HUDEP-2 (cell line): ENCODE measurements around the gene CFL1.
"Not testable (repeated sequence)": the region's sequence is repeated elsewhere in the genome, so short reads cannot be mapped to it uniquely, and the experiment has no call there.

Experiments
- DNase-seq, 76 experiments: peaks; one replicate each; lab custom pipeline; 2025; ENCODE audit not compliant: unreplicated experiment in 76 of 76; lab: John Stamatoyannopoulos, UW

Gene CFL1

DNA sequence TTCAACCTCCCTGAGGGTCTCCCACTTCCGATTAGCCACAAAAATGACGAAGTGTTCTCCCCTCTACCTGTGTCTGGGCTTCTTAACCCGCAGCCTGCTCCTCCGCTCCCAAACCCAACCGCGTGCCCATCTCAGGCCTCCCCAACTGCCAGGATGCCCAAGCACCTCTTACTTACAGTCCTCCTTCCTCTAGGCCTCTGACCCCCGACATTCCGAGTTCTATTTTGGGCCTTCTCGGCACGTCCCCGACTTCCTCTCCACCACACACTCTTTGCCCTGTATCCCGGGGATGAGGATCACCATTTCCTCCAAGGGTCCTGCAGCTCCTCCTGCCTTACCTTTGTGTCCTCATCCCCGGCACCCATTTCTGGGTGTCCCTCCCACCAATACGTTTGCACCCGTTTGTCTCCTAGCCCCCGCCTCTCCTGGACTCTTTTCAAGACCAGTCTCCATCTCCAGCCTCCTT, 1.9 kb upstream of the CFL1 start:
- DNase-seq, result peak in 14 of 76 experiments; percentile 43 to 91 (median 53)

GRCh38 chr11:65859095-65859811, 1.3 kb upstream of the CFL1 start:
- peak in 75 of 76 experiments; percentile 52 to 98 (median 93) for DNase-seq

- peak in 3 of 76 experiments; percentile 45 to 46 (median 45) for DNase-seq
Observed at GRCh38 chr11:65858681-65859087, 704 bp upstream of the CFL1 start.

GRCh38 chr11:65857500-65857852, 504 bp downstream of the CFL1 start:
- peak in 33 of 76 experiments; percentile 13 to 67 (median 41) for DNase-seq

- peak in 73 of 76 experiments; percentile 16 to 88 (median 71) for DNase-seq
Observed at GRCh38 chr11:65856689-65857499, 1.1 kb downstream of the CFL1 start.

- DNase-seq, result no peak
Observed at GRCh38 chr11:65855927-65856363, 2.0 kb downstream of the CFL1 start.

DNA sequence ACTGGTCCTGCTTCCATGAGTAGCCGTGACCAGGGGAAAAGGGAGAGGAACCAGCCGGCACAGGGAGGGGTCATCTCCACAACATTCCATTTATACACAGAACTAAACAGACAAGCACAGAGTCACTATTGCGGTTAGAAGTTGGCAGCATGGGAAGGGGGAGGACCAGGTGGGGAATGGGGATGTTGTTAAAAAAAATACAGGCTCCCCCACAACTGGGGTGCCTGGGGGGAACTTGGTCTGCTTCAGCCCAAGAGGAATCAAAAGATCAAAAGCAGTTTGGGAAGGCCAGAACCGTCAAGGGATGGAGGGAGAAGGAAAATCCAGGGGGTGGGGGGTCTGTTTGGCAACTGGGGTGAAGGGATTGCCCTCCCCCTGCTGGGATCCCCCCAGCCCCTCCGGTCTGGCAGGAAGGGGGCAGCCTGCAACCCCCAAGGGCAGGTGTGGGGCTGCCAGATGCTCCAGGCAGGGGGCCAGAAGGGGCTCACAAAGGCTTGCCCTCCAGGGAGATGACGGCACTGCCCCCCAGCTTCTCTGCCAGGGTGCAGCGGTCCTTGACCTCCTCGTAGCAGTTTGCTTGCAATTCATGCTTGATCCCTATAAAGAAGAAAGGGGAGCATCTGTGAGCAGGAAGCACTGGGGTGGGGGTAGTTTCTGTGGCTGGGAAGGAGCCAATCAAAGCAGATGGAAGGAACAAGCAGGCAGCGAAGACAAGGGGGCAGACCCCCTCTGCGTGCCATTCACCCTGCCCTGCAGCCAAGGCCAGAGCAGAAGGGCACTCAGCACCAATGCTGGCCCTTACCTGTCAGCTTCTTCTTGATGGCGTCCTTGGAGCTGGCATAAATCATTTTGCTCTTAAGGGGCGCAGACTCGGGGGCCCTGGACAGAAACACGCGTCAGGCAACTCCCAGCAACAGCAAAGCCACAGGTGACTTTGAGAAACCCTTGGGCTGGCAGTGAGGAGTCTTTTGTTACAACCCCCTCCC, 2.8 kb downstream of the CFL1 start:
- no peak for DNase-seq

DNA sequence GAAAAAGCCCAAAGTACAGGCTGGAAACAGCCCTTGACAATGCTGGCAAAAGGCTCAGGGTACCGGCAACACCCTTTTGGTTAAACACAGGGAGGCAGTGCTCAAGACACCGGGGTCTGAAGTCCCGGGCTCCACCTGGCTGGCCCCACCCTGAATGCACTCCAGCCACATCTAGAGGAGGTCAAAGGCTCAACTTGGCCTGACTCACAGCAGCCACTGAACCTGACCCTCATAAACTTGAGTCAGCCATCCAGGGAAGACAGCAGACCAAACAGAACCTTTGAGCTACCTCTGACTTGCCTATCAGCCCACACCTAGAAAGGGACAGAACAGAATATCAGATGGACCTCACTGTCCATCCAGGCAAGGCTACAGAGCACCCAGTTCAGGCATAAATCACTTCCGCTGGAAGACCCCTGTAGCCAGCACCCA, 3.8 kb downstream of the CFL1 start:
- no peak for DNase-seq

- no peak for DNase-seq
Observed at GRCh38 chr11:65853246-65853979, 4.6 kb downstream of the CFL1 start.

DNA sequence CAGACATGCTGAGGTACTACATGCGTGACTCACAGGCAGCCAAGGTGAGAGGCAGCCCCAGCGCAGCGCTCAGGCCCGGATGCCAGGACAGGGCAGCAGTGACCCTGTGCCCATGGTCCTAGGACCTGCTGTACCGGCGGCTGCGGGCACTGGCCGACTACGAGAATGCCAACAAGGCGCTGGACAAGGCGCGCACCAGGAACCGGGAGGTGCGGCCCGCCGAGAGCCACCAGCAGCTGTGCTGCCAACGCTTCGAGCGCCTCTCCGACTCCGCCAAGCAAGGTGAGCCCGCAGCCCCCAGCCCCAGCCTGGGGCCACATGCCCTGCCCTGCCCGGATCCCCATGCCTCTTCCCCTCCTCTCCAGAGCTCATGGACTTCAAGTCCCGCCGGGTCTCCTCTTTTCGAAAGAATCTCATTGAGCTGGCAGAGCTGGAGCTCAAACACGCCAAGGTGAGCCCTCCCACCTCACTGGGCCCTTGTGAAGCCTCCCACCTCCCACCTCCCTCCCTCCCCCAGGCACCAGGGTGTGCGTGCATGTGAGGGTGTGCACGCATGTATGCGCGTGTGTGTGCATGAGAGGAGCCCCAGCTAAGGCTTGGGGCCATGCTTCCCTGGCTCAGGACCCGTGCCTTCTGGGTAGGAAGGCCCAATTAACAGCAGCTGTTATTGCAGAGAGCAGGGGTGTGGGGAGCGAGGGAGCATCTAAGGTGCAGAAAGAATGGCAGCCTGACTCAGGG, 5.3 kb downstream of the CFL1 start:
- DNase-seq, result no peak

- DNase-seq, result no peak
Observed at GRCh38 chr11:65851811-65852507, 6.0 kb downstream of the CFL1 start.

DNA sequence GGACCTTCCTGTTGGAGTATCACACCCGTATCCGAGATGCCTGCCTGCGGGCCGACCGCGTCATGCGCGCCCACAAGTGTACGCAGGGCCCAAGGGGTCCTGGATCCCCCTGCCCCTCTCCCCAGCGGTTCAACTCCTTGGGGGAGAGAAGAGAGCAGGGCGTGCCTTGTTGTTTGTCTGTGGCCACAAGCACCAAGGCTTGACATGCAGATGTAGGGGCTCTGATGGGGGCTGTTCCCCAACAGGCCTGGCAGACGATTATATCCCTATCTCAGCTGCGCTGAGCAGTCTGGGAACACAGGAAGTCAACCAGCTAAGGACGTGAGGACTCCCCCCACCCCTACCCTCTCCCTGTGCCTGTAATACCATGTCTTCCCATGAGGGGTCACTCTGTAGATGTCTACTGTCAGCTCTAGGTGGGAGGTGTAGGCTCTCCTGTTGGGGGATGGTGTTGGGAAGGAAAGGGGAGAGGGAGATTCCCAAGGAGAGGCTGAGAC, 6.8 kb downstream of the CFL1 start:
- DNase-seq, result peak in 12 of 76 experiments; percentile 3 to 46 (median 26)

DNA sequence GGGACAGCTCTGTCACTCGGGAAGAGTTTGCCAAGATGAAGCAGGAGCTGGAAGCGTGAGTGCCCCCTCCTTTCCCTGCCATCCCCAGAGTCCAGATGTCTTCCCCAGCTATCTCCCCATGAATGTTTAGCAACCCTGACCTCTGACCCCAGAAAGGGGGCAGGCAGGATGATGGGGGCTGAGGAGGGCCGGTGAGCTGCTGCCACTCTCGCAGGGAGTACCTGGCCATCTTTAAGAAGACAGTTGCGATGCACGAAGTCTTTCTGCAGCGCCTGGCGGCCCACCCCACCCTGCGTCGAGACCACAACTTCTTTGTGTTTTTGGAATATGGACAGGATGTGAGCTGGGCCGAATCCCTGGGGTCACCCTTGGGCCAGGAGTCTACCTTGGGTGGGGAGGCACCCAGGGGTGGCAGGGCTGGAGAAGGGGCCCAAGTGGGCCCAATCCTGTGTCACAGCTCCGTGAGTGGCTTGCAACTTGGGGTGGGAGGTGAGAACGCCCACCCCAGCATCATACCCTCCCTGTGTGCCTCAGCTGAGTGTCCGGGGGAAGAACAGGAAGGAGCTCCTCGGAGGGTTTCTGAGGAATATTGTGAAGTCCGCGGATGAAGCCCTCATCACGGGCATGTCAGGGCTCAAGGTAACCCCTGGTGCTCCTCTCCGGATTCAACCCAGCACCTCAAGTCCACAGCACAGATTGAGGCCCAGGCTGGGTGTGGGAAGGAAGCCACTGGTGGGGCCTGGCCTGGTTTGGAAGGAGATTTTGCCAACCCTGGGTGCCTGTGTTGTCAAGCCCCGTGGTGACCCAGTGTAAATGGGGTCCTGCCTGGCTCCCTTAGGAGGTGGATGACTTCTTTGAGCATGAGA, 7.5 kb downstream of the CFL1 start:
- DNase-seq, result no peak

DNA sequence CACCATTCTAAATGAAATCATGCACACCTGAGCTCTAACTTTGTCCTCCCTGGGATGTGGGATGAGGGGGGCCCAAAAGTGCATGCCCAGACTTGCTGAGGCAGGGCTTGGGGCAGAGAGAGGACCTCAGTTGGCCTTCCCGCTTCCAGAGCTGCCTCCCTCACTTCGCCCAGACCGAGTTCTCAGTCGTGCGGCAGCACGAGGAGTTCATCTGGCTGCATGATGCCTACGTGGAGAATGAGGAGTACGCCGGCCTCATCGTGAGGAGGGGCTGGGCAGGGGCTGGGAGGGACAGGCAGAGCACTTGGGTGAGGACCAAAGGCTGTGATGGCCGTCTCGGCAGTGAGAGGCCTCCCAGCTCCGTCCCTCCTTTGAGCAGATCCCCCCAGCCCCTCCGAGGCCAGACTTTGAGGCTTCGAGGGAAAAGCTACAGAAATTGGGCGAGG, 8.2 kb downstream of the CFL1 start:
- no peak for DNase-seq

DNA sequence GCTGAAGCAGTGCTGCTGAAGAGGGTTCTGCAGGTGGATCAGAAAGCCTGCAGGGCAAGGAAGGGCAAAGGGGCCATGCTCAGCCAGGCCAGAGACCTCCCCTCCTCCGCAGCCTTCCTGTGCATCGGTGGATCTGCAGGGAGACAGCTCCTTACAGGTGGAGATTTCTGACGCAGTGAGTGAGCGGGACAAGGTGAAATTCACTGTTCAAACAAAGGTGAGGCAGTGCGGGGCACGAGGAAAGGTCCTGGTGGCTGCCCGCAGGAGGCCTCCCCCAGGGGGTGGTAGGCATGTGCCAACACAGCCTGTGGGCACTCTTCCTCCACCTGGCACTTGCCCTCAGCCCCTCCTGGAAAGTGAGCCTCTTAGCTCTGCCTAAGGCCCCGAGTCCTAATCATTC, 8.6 kb downstream of the CFL1 start:
- DNase-seq, result no peak

DNA sequence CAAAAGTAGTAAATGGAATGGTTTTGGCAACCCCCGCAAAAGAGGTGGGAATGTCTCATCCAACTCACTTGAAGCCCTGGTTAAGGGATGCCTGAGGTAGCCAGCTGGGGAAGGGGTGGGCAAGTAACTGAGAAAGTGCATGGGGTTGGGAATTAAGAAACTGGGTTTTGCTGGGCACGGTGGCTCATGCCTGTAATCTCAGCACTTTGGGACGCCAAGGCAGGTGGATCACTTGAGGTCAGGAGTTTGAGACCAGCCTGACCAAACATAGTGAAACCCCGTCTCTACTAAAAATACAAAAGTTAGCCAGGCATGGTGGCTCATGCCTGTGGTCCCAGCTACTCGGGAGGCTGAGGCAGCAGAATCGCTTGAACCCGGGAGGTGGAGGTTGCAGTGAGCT, 9.3 kb downstream of the CFL1 start:
- DNase-seq, result not testable (repeated sequence)

DNA sequence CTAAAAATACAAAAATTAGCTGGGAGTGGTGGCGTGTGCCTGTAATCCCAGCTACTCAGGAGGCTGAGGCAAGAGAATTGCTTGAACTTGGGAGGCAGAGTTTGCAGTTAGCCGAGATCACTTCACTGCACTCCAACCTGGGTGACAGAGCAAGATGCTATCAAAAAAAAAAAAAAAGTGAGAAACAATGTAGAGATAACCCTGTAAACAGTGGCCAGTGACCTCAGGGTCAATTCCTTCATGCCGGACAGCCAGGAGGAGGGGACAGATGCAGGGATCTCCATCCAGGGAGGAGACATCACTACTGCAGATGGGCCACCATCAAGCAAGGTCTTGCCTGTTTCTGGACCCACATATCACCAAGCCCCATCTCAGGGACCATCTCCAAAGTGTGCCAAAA, 10.2 kb downstream of the CFL1 start:
- DNase-seq, result no peak
